HUES64 (cell line): ENCODE data around the gene SAA2.
"Not testable (repeated sequence)": the region's sequence is repeated elsewhere in the genome, so short reads cannot be mapped to it uniquely, and the experiment has no call there.

Source experiments
- H3K27ac ChIP-seq: 2 replicates; pipeline ENCODE4 v1.7.0; 2013; ENCODE audit warnings: low read depth, low read length, inconsistent platforms
- H3K27me3 ChIP-seq: 2 replicates; pipeline ENCODE4 v1.6.1; 2013; ENCODE audit warnings: mild to moderate bottlenecking, low read length; ENCODE audit not compliant: insufficient read depth
- H3K36me3 ChIP-seq: 2 replicates; pipeline ENCODE4 v1.6.1; 2013; ENCODE audit warnings: mild to moderate bottlenecking, low read length; ENCODE audit not compliant: insufficient read depth
- H3K4me1 ChIP-seq: 2 replicates; pipeline ENCODE4 v1.6.1; 2013; ENCODE audit warnings: mild to moderate bottlenecking, low read length, moderate library complexity; ENCODE audit not compliant: insufficient read depth
- H3K4me3 ChIP-seq: 2 replicates; pipeline ENCODE4 v1.5.1; 2013; ENCODE audit warnings: mild to moderate bottlenecking, low read length, moderate library complexity
- H3K9ac ChIP-seq: 2 replicates; pipeline ENCODE4 v1.6.1; 2013; ENCODE audit warnings: mild to moderate bottlenecking, low read depth, low read length
- H3K9me3 ChIP-seq: 2 replicates; pipeline ENCODE4 v1.6.1; 2013; ENCODE audit warnings: low read depth, low read length; ENCODE audit not compliant: insufficient read depth
- WGBS: fragments of 150-250, 120-280 bp; methylation state at CpG from one replicate; pipeline ENCODE4 v1.1.7; 2013; ENCODE audit warnings: missing lambda C conversion rate; 5-methylcytosine and 5-hydroxymethylcytosine counted together

Gene SAA2

GRCh38 chr11:18247191-18247581 lies 1.3 kb downstream of the SAA2 start:
- H3K36me3 ChIP-seq, H3K9me3 ChIP-seq, H3K27ac ChIP-seq, H3K4me1 ChIP-seq, H3K9ac ChIP-seq, H3K27me3 ChIP-seq, H3K4me3 ChIP-seq: not testable (repeated sequence)
- no CpG with 5 or more reads among the region's 6 CpGs for WGBS

GRCh38 chr11:18246379-18247190 lies 1.9 kb downstream of the SAA2 start:
- H3K27ac ChIP-seq, result not testable (repeated sequence)
- 94% methylated on average over 10 of the region's 11 CpGs for WGBS

GRCh38 chr11:18245396-18245795 lies 3.1 kb downstream of the SAA2 start:
- H3K36me3 ChIP-seq, result no peaks in the 10 kb centered on the region
- no peaks in the 10 kb centered on the region for H3K4me1 ChIP-seq
- no peak overlapping the region for H3K27ac ChIP-seq
- no peak overlapping the region for H3K9ac ChIP-seq
- H3K4me3 ChIP-seq, result no peak overlapping the region
- no peaks in the 10 kb centered on the region for H3K27me3 ChIP-seq
- 79% methylated on average over 6 of the region's 6 CpGs for WGBS
- H3K9me3 ChIP-seq, result peaks cover 3% of the 10 kb centered on the region; the same call in 1 of the 2 replicates

More at GRCh38 chr11:18246379-18247190, 1.9 kb downstream of the SAA2 start:
- not testable (repeated sequence) for H3K4me3 ChIP-seq, H3K36me3 ChIP-seq, H3K27me3 ChIP-seq, H3K9ac ChIP-seq, H3K4me1 ChIP-seq, H3K9me3 ChIP-seq

- WGBS, result 0% methylated on average over 1 of the region's 1 CpG
- Histone ChIP-seq H3K4me1 (no peaks in the 10 kb centered on the region), H3K27me3 (peaks cover 9% of the 10 kb centered on the region; the same call in 1 of the 2 replicates), H3K9ac (no peak overlapping the region), H3K27ac (no peak overlapping the region), H3K9me3 (peaks cover 3% of the 10 kb centered on the region; the same call in 1 of the 2 replicates), H3K4me3 (no peak overlapping the region), H3K36me3 (no peaks in the 10 kb centered on the region)
Observed at GRCh38 chr11:18243783-18244362, 4.6 kb downstream of the SAA2 start.

- no peaks in the 10 kb centered on the region for H3K36me3 ChIP-seq
- peaks cover 12% of the 10 kb centered on the region for H3K27me3 ChIP-seq
- no peaks in the 10 kb centered on the region for H3K4me1 ChIP-seq
- H3K27ac ChIP-seq, result no peak overlapping the region
- no peak overlapping the region for H3K4me3 ChIP-seq
- H3K9me3 ChIP-seq, result peaks cover 3% of the 10 kb centered on the region; the same call in 1 of the 2 replicates
- no peak overlapping the region for H3K9ac ChIP-seq
- 100% methylated on average over 1 of the region's 1 CpG for WGBS
Observed at GRCh38 chr11:18239655-18240054, 8.8 kb downstream of the SAA2 start.

GRCh38 chr11:18236664-18237356 lies 11.7 kb downstream of the SAA2 start, which contains the start of gene SAA4:
Gene SAA4, minus strand, starts transcription at chr11:18236802. Its CDS starts 876 bp downstream, at chr11:18235926.
- no peaks in the 10 kb centered on the region for H3K36me3 ChIP-seq
- H3K9me3 ChIP-seq, result no peaks in the 10 kb centered on the region
- H3K4me3 ChIP-seq, result no peak within 1 kb of the TSS
- no peaks in the 10 kb centered on the region for H3K4me1 ChIP-seq
- H3K9ac ChIP-seq, result no peak within 1 kb of the TSS
- no peak within 1 kb of the TSS for H3K27ac ChIP-seq
- peaks cover 12% of the 10 kb centered on the region for H3K27me3 ChIP-seq
- 95% methylated on average over 2 of the region's 2 CpGs for WGBS

GRCh38 chr11:18235394-18236334 lies 12.8 kb downstream of the SAA2 start:
- Histone ChIP-seq H3K36me3 (no peaks in the 10 kb centered on the region), H3K27ac (no peak overlapping the region), H3K4me3 (no peak overlapping the region), H3K27me3 (peaks cover 12% of the 10 kb centered on the region), H3K9me3 (no peaks in the 10 kb centered on the region), H3K4me1 (no peaks in the 10 kb centered on the region), H3K9ac (no peak overlapping the region)
- 82% methylated on average over 7 of the region's 8 CpGs for WGBS

- Histone ChIP-seq H3K9me3 (no peaks in the 10 kb centered on the region), H3K36me3 (no peaks in the 10 kb centered on the region), H3K9ac (no peak overlapping the region), H3K27ac (no peak overlapping the region), H3K27me3 (peaks cover 3% of the 10 kb centered on the region), H3K4me1 (no peaks in the 10 kb centered on the region), H3K4me3 (no peak overlapping the region)
- 89% methylated on average over 2 of the region's 4 CpGs for WGBS
Observed at GRCh38 chr11:18233912-18234311, 14.6 kb downstream of the SAA2 start.

- H3K27me3 ChIP-seq, result no peaks in the 10 kb centered on the region
- H3K9me3 ChIP-seq, result no peaks in the 10 kb centered on the region
- H3K4me3 ChIP-seq, result no peak overlapping the region
- no peaks in the 10 kb centered on the region for H3K36me3 ChIP-seq
- no peak overlapping the region for H3K9ac ChIP-seq
- WGBS, result 90% methylated on average over 2 of the region's 2 CpGs
- H3K4me1 ChIP-seq, result no peaks in the 10 kb centered on the region
- no peak overlapping the region for H3K27ac ChIP-seq
Observed at GRCh38 chr11:18230859-18231258, 17.6 kb downstream of the SAA2 start.

GRCh38 chr11:18229501-18229900 lies 19.0 kb downstream of the SAA2 start:
- Histone ChIP-seq H3K4me1 (no peaks in the 10 kb centered on the region), H3K9ac (no peak overlapping the region), H3K27me3 (no peaks in the 10 kb centered on the region), H3K9me3 (no peaks in the 10 kb centered on the region), H3K36me3 (no peaks in the 10 kb centered on the region), H3K4me3 (no peak overlapping the region), H3K27ac (no peak overlapping the region)
- WGBS, result 97% methylated on average over 2 of the region's 3 CpGs
